HG02763 (cell line): Measurements from ENCODE around the gene CDC42EP3.

ENCODE experiments used
- ATAC-seq: cut with Tn5 transposase; IDR thresholded peaks from one replicate; pipeline ENCODE4 v1.9.1; 2021; ENCODE audit warnings: mild to moderate bottlenecking, moderate library complexity; ENCODE audit not compliant: unreplicated experiment

The CDC42EP3 gene

DNA sequence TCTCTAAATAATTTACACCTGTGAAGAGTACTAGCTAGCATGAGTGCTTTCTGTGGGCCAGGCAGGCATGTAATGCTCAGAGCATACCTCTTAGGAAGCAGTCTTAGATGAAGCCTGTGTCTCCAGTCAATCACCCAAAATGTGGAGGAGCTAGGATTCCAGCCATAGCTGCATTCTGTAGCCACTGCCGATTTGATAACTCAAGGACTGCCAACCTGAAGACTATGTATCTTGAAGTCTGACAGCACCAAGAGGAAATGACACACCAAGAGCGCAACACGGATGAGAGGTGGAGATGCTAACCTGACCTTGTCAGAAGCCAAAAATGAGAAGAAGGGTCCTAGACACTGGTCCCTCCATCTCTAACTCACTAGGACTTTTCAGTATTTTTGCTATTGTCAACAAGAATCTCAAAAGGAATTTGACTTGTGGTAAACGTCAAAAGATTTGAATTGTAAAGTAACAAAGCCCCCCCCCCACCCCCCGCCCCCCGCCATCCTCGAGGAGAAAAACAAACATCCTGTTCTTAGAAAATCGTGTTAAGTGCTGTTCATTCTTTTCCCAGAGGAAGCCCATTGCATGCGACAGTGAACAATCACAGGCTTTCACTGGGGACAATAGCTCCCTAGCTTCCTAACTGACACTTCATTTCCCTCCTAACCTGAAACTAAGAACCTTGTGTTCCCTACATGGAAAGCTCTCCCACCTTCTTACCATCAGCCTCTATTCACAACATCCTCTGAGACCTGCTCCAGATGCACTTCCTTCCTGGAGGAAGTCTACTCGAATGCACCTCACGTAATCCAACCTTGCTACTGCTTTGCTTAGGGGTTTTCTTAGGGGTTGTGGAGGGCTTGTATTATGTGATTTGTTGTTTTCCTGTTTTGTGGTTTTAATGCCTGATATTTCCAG is 14.7 kb downstream of the CDC42EP3 start:
- ATAC-seq = no peak

DNA sequence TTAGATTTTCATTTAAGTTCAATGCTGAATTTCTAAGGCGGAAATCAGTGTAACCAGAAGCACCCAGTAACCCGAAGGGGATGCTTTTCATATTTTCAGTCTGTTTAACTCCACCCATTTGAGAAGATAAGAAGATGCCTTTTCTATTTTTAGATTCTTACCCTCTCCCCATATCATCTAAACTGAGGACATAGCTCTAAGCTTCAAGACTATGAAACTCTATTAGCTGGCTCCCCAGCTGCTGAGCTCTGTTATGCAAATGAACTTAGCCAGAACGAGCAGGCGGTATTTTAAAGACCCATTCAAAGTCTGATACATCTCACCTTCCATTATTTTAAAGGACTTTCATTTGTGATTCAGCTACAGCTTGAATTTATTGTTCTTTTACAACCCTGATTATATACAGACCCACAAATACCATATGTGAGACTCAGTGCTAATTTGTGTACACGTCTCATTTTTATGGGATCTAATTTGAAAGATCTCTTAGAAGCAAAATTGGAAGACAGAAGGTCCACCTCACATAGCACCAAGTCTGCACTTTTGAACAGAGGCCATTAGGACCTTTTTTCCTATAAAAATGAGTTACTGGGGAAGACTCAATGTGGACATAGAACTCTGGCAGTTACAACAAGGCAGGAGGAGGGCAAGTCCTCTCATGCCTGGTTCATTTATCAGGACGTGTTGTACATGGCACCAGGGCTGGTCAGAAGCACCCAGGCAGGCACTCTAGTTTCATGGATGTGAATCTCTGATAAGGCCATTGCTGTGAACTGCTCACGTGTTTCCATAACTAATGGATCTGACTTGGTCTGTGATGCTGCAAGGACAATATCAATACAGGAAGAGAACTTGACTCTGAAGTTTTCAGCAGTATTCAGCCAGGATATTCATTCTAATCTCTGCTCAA is 16.3 kb downstream of the CDC42EP3 start:
- peak; percentile 81 for ATAC-seq

DNA sequence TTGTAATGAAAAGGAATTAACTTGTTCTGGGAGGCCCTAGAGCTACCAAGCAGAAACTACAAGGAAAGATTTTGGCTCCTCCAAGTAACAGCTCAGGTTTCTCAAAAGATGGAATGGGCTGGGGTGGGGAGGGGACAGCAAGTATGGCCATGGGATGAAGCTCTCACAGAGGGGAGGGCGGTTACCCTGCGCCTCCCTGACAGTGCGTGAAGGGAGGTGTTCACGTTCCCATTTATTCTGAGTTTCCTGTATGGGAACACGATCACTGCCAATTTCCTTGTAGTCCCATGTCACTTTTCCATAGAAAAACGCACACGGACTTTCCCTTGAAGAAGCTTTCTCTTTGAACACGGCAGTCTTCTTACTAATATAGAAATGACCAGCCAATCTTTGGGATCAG is 17.0 kb downstream of the CDC42EP3 start:
- ATAC-seq = no peak

- peak; percentile 35 for ATAC-seq
These were observed 17.6 kb downstream of the CDC42EP3 start for GRCh38 chr2:37653805-37654378.

GRCh38 chr2:37653093-37653492 is 18.3 kb downstream of the CDC42EP3 start:
- no peak for ATAC-seq

DNA sequence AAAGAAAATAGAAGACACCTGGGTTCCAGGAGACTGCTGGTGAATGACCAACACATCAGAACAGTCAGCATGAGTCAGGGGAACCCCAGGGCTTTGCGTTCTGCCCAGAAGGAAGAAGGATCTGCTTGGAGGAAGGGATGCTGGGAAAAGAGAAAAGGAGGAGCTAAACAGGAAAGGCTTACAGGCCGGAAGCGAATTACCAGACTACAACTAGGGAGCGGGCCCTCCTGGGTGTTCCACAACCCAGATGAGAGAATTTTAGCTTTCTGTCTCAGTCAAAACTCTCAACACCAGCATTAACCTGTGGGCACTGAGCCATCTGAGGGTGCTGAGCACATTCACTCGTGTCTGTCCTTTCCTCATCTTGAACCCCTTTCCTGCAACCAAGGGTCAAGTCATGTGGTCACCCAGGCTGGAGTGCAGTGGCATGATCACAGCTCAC is 19.2 kb downstream of the CDC42EP3 start:
- ATAC-seq = no peak

DNA sequence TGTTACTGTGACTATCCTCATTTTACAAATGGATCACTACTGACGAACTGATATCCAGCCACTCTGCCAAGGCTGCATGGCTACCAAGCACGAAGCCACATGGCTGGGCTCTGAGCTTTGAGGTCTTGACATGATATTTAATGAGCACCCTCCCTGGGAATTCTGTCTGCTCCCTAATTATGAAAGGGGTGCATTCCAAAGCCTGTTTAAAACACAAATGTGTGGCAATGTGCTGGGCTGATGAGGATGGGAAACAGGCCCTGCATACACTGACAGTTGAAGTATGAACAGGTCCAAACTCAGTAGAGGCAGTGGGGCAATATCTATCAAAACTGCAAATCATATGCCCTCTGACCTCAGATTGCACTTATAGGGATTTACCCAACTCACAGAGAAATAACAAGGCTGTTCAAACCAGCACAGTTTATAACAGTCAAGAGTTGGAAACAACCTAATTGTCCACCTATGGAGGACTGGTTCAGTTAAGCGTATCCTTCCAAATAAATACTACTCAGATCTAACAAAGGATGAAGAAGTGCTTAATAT is 20.8 kb downstream of the CDC42EP3 start:
- ATAC-seq = no peak

DNA sequence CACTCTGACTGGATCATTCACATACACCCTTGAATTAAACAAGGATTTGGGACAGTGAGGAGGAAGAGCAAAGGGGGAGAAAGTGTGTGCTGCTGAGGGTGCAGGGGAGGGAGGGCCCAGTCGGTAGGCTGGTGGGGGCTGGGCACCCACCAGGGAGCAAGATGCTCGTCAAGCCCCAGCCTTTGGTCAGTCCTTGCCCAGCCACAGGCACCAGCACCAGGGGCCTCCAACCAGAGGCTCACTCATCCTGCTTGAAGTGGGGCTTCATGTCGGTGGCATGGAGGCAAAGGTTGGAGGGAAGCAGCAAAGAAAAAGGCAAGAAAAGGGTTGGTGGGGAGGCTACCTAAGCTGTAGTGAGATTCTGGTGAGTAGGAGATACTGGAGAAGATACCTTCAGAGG is 21.9 kb downstream of the CDC42EP3 start:
- no peak for ATAC-seq

- ATAC-seq = no peak
These were observed 23.0 kb downstream of the CDC42EP3 start for GRCh38 chr2:37648331-37649011.

- no peak for ATAC-seq
These were observed 23.5 kb downstream of the CDC42EP3 start for GRCh38 chr2:37647971-37648330.

DNA sequence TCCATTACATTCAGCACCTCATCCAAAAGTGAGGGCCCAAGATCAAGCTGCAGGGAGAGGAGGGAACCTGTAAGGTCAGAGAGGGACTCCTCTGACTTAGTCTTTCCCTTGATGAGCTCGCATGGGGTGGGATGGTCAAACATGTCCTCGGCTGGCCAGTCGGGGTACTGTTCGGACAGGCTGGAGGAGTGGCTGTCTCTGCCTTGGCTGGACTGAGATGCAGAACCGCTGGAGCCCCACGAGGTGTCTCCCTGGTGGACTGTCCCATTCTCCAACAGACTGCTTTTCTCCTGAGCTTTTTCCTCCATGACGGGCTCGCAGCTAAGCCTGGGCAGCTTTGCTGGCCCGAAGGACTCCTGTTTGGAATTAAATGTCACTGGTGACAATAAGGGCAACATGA is 25.6 kb downstream of the CDC42EP3 start:
- no peak for ATAC-seq

- no peak for ATAC-seq
These were observed 26.1 kb downstream of the CDC42EP3 start for GRCh38 chr2:37645362-37645761.

GRCh38 chr2:37644191-37644590 is 27.3 kb downstream of the CDC42EP3 start:
- ATAC-seq = no peak

- ATAC-seq = no peak
These were observed 27.7 kb downstream of the CDC42EP3 start for GRCh38 chr2:37643730-37644078.

GRCh38 chr2:37642907-37643729 is 28.3 kb downstream of the CDC42EP3 start:
- ATAC-seq = no peak

DNA sequence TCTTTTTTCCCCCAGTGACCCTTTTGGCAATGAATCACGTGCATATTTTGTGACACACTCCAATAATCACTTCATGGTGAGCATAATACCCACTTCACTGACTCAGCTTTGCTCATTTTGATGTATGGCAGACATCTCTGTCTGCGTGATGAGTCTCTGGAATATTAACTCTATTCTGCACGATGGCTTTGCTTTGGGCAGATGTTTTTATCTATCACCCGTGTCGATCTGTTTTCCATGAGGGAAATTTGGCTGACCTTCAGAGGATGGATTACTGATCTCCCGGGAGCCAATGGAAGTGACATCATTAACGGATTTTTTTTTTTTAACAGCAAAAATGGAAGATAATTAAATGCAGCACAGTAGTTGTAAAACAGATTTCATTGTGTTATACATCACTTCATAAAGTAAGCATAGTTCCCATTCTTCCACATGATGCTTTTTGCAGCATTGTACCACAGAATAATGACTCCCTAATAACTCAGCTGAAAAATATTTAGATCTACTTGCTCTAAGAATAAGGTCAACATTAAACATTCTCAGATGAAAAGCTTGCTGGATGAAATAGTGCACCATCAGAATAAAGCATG is 29.8 kb downstream of the CDC42EP3 start:
- no peak for ATAC-seq

DNA sequence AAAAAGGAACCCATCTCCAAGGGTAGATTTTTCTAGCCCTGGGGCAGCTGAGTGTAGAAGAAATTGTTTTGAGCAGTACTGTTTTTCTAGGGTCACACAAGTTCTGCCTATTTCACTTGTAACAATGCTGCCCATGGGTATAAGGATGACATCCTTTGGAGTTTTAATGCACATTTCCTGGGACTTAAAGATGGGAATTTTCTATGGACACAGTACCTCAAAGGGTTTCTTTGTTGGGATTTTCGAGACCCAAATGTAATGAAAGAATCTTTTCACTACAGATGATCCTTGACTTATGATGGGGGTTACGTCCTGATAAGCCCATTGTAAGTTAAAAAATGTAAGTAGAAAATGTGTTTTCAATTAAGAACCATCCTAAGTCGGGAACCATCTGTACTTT is 31.8 kb downstream of the CDC42EP3 start:
- no peak for ATAC-seq

DNA sequence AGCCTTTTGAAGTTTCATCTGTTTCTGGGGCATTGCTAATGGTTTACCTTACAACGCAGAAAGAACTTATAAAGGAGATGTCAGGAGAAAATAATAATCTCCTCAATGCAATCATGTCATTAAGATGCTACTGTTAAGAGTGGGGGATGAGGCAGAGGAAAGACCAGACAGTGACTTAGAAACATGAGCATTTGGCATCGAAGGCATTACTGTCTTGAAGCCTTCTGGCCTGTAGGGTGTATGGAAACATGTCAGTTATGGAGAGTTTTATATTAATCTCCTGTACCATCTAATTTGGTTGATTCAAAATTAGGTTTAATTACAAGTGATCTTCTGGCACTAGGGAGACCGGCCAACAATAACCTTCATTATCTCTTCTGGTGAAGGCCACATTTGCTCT is 32.5 kb downstream of the CDC42EP3 start:
- ATAC-seq = no peak

GRCh38 chr2:37637985-37638384 is 33.5 kb downstream of the CDC42EP3 start:
- no peak for ATAC-seq
